ENCODE results near the gene TUBA4A. TPM values are rescaled to one million over a fixed set of nuclear protein-coding genes. Genes with fewer than 3 reads are reported as not detected.

The TUBA4A gene
- total and polyA plus RNA-seq, 9 of the 15 experiments (the other 6 are each of a cell fraction or from before 2014, with no cell fraction given), result 25.1 to 174 (median 42.4) TPM

- H3K9me3 ChIP-seq (replicated peaks; ENCODE audit: control insufficient read depth, insufficient read depth, low read depth, low read length), result no peaks in the 10 kb centered on the region
- TF ChIP-seq E2F6 (IDR thresholded peaks at IDR 0.05; ENCODE audit: borderline replicate concordance in 1 of 2, extremely low read depth in 1 of 2, insufficient read depth in 1 of 2, insufficient read length in 1 of 2, low read depth in 1 of 2, low read length in 1 of 2, poor library complexity in 1 of 2, severe bottlenecking in 1 of 2) (peak in 1 of 2 experiments; percentile 26), ZBED1 (IDR thresholded peaks at IDR 0.05) (no peak), NFIC (IDR thresholded peaks at IDR 0.05) (peak; percentile 92), SPI1 (IDR thresholded peaks at IDR 0.05; ENCODE audit: borderline replicate concordance, low read depth, low read length) (peak; percentile 57; the same call in 1 of the 2 replicates), TAF15 (IDR thresholded peaks at IDR 0.05; ENCODE audit: low read depth, low read length) (no peak), NFIX (CRISPR knock-in tag; IDR thresholded peaks at IDR 0.05; ENCODE audit: low read depth) (peak; percentile 20; the same call in 1 of the 2 replicates)
- DNase-seq (ENCODE audit: extremely low read depth in 1 of 4, low spot score in 3 of 4) (peak; percentile 18 to 46 (median 24)), ATAC-seq (peak; percentile 13), FAIRE-seq (no peak)
- CTCF ChIA-PET (ENCODE audit: low intra/inter-chr PET ratio), result no interaction called here
- POLR2A ChIA-PET, result interaction anchor here (0.6 to 1.7 kb wide), 4 partner anchors 9 to 60 kb away, joined by 3 to 12 read pairs (median 8); partner anchors contain the start of gene ABCB6
- WGBS (ENCODE audit: insufficient coverage, low coverage, missing lambda C conversion rate), result 2% methylated on average over 6 of the region's 7 CpGs
- intact Hi-C loops (cut with micrococcal nuclease) (loop anchor here (2.0 to 5.0 kb wide), 2 partner anchors 17 to 69 kb away; partner anchors contain the start of genes GLB1L and STK16), in situ Hi-C loops (cut with MboI) (no loop called here)
- no peaks in the 10 kb centered on the region for H4K20me1 ChIP-seq (replicated peaks; ENCODE audit: control insufficient read depth, insufficient read depth, low read length)
- H3K4me1 ChIP-seq (replicated peaks in 1 of 2; ENCODE audit: control insufficient read depth in 2 of 2, insufficient read depth in 2 of 2, low read length in 2 of 2), result peaks cover 13 to 16% of the 10 kb centered on the region in 2 experiments; a peak in 4 of 5 replicates
- peak overlapping the region; percentile 98 for H3K4me2 ChIP-seq (ENCODE audit: insufficient read depth, low read length)
- H3K27ac ChIP-seq (ENCODE audit: extremely low read depth, low read depth, low read length), result peak overlapping the region; percentile 90
- no TSS peak for BruUV-seq (replicated peaks)
- H3K9me1 ChIP-seq (ENCODE audit: control insufficient read depth, insufficient read depth, low read length), result no peaks in the 10 kb centered on the region
- no peaks in the 10 kb centered on the region for H3K27me3 ChIP-seq (ENCODE audit: control insufficient read depth in 2 of 2, insufficient read depth in 2 of 2, low read length in 2 of 2)
- peaks cover 61% of the 10 kb centered on the region for H3K36me3 ChIP-seq (ENCODE audit: control insufficient read depth, insufficient read depth, low read length)
- peak overlapping the region; percentile 96 to 97 for H3K9ac ChIP-seq (ENCODE audit: insufficient read depth in 1 of 2, low read depth in 2 of 2, low read length in 2 of 2)
- H3K79me2 ChIP-seq (ENCODE audit: control insufficient read depth, insufficient read depth, low read length), result peaks cover 52% of the 10 kb centered on the region
- H2AFZ ChIP-seq (ENCODE audit: low read depth, low read length), result peak overlapping the region; percentile 91; the same call in 1 of the 2 replicates
- H3K4me3 ChIP-seq, result peak overlapping the region; percentile 90
Observed at GRCh38 chr2:219228041-219228910, 25.4 kb downstream of the TUBA4A start.
